AG10803 (cell line): ENCODE measurements around the gene BTBD9.
"Not testable (repeated sequence)": the region's sequence is repeated elsewhere in the genome, so short reads cannot be mapped to it uniquely, and the experiment has no call there.

Experiments
- DNase-seq: peaks from one replicate; pipeline ENCODE4 v3.0.0; 2010; ENCODE audit warnings: low read depth
- H3K4me3 ChIP-seq: 2 replicates; pipeline ENCODE4 v1.5.1; 2011; ENCODE audit warnings: mild to moderate bottlenecking, low read length, control low read depth
- TF ChIP-seq, protein P1 (sequence below): conservative IDR thresholded peaks from 2 replicates; pipeline ENCODE4 v1.5.1; 2011; ENCODE audit warnings: mild to moderate bottlenecking, low read length, control low read depth, inconsistent platforms

The BTBD9 gene

DNA sequence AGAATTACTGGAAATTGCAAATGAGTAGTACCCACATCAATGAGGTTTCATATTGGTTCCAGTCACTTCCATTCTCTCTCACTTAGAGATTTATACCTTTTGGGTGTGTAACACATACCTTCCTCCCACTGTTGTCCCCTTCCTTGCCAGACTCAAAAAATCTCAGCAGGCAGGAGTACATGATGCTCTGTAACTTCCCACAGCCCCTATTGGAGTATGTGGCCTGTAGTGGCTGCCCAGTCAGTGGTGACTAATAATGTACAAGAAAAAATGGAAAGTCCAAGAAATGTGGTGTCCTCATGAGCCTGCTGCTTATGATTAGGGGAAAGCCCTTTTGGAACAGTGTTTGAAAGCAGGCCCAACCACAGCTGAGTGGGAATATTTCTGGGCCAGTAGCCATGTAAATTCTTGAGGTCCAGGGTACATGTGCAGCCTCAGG lies 508.2 kb downstream of the BTBD9 start:
- peak; percentile 97 for DNase-seq
- TF ChIP-seq, protein P1, sequence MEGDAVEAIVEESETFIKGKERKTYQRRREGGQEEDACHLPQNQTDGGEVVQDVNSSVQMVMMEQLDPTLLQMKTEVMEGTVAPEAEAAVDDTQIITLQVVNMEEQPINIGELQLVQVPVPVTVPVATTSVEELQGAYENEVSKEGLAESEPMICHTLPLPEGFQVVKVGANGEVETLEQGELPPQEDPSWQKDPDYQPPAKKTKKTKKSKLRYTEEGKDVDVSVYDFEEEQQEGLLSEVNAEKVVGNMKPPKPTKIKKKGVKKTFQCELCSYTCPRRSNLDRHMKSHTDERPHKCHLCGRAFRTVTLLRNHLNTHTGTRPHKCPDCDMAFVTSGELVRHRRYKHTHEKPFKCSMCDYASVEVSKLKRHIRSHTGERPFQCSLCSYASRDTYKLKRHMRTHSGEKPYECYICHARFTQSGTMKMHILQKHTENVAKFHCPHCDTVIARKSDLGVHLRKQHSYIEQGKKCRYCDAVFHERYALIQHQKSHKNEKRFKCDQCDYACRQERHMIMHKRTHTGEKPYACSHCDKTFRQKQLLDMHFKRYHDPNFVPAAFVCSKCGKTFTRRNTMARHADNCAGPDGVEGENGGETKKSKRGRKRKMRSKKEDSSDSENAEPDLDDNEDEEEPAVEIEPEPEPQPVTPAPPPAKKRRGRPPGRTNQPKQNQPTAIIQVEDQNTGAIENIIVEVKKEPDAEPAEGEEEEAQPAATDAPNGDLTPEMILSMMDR: 0 out of 2 replicates have a peak, but pooled peaks have one; percentile 5
- no peak overlapping the region for H3K4me3 ChIP-seq

DNA sequence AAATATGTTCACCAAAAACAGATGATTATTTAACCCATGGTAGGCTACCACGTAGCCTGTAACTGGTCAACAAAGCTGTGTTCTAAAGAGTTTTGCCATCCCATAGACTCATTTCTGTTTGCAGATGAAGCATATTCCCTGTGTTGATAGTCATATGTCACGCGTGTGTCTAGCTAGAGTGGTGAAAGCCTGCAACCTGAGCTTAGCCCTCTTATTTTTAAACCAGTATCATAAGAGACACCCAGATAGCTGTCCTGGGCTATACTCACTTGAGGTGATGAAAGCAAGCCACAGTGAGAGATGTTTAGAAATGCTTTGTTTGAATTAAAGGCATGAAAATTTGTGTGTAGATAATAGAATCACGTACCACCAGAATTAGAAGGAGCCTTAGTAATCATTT lies 512.4 kb downstream of the BTBD9 start:
- no peak for DNase-seq
- TF ChIP-seq, protein P1: no peak
- H3K4me3 ChIP-seq: no peak overlapping the region

DNA sequence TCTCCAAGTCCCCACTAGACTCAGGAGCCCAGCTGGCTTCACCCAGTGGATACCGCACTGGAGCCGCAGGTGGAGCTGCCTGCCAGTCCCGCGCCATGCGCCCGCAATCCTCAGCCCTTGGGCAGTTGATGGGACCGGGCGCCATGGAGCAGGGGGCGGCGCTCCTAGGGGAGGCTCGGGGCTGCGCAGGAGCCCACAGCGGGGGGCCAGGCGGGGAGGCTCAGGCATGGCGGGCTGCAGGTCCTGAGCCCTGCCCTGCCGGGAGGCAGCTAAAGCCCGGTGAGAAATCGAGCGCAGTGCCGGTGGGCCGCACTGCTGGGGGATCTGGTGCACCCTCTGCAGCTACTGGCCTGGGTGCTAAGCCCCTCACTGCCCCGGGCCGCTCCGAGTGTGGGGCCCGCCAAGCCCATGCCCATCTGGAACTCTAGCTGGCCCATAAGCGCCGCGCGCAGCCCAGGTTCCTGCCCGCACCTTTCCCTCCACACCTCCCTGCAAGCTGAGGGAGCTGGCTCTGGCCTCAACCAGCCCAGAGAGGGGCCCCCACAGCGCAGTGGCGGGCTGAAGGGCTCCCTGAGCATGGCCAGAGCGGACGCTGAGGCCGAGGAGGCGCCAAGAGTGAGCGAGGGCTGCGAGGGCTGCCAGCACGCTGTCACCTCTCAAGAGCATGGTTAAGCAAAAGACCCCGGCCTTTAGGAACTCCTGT lies 515.4 kb downstream of the BTBD9 start:
- DNase-seq, H3K4me3 ChIP-seq: not testable (repeated sequence)

- H3K4me3 ChIP-seq: no peak overlapping the region
- TF ChIP-seq, protein P1: no peak
- DNase-seq: no peak
Observed at GRCh38 chr6:38119516-38119915, 520.2 kb downstream of the BTBD9 start.

- TF ChIP-seq, protein P1: no peak
- H3K4me3 ChIP-seq: no peak overlapping the region
- DNase-seq: no peak
Observed at GRCh38 chr6:38118791-38119365, 520.9 kb downstream of the BTBD9 start.
